Epithelial cell of esophagus (primary cell): Measurements from ENCODE around the gene SMAD7.

Experiments
- DNase-seq: peaks from one replicate; pipeline ENCODE4 v3.0.0; 2010; ENCODE audit warnings: low read depth
- H3K4me3 ChIP-seq: 2 replicates; pipeline ENCODE4 v1.5.1; 2011; ENCODE audit warnings: mild to moderate bottlenecking, low read length, control low read depth
- TF ChIP-seq, protein P1 (sequence below): IDR thresholded peaks from 2 replicates; pipeline ENCODE4 v1.5.1; 2011; ENCODE audit warnings: low read depth, mild to moderate bottlenecking, low read length, control low read depth, inconsistent platforms; ENCODE audit not compliant: insufficient read depth; ENCODE audit errors: missing control alignments

Gene SMAD7

DNA sequence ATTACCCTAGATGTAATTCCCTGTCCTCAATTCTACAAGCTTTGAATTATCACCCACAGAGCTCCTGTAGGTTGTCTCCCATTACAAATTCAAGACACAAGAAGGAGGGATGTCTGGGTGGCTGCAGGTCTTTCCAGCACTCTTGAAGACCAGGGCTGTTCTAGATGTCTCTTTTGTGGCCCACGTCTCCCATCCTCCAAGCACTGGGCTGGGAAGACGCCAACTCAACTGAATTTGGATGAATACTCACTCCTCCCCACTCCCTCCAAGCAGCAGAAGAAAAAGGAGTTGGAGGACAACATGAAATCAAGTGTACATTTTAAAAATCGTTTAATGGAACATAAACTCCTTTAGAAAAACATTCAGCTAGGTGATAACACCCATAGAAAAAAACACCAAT is 31.2 kb downstream of the SMAD7 start:
- DNase-seq = no peak
- no peak overlapping the region for H3K4me3 ChIP-seq
- TF ChIP-seq, protein P1, sequence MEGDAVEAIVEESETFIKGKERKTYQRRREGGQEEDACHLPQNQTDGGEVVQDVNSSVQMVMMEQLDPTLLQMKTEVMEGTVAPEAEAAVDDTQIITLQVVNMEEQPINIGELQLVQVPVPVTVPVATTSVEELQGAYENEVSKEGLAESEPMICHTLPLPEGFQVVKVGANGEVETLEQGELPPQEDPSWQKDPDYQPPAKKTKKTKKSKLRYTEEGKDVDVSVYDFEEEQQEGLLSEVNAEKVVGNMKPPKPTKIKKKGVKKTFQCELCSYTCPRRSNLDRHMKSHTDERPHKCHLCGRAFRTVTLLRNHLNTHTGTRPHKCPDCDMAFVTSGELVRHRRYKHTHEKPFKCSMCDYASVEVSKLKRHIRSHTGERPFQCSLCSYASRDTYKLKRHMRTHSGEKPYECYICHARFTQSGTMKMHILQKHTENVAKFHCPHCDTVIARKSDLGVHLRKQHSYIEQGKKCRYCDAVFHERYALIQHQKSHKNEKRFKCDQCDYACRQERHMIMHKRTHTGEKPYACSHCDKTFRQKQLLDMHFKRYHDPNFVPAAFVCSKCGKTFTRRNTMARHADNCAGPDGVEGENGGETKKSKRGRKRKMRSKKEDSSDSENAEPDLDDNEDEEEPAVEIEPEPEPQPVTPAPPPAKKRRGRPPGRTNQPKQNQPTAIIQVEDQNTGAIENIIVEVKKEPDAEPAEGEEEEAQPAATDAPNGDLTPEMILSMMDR = no peak

DNA sequence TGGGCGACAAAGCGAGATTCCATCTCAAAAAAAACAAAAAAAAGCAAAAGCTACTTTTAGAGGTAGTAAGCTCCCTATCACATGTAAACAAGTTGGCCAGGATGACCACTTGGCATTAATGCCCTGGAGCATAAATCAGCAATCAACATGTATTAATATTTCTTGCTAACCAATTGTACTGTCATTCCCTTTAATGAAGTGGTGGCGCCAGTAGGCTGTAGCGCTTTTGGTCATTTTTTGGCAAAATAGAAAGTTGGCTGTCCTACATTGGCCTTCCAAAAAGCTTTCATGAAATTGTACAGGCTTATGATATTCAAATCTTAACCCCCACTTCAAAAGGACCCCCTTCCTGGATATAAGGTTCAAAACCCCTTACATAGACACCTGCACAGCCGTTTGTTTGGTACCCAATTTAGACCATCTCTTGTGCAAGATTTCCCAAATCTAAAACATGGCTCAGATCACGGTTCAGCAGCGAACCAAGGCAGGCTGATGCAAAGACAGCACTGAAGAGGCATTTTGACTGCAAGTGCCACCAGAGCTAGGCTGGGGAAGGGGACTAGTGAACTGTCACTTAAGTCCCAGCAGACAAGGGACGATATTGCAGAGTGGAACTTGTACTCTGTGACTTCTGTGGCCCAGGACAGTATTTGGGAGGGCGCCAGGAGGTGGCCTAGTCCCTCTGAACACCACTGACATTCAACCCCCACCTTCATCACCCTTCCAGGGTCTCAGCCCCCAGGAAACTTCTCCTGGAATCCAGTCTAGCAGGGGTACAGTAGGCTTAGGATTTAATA is 31.9 kb downstream of the SMAD7 start:
- DNase-seq = no peak
- TF ChIP-seq, protein P1 = no peak

DNA sequence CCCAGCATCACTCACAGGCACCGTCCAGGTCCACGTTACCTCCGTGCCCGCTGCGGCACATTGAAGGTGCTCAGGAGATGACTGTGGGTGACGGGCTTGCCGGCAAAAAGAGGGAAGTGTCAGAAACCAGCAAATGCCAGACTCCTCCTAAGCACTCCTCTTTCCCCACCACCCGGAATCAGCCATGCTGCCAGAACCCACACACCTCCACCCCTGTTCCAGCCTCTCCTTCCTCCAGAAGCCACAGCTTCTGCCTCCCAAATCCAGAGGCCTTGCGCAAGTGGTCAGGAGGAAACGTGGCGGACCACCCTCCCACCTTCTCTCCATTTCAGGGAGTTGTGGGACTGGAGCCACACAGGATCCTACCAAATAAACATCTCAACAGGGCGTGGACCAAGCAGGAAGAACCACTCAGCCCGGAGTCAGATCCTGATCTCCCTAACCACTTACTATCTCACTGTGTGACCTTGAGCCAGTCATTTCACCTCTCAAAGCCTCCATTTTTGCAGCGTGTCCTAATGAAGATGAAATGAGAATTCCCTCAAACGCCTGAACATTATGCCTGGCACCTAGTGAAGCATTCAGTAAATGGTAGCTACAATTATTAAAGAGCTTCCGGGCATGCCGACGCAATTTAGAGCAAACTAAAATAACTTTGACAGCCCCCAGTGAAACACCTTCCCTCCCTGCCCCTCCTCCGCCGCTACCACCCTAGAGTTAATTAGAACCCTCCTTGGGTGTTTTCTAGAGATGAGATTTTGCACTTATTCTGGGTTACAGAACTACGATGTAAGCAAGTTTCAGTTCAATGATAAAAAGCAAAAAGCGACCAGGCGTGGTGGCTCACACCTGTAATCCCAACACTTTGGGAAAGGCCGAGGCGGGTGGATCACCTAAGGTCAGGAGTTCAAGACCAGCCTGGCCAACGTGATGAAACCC is 32.9 kb downstream of the SMAD7 start:
- TF ChIP-seq, protein P1 = no peak
- no peak for DNase-seq
- no peak overlapping the region for H3K4me3 ChIP-seq

More for the DNA sequence above, 31.9 kb downstream of the SMAD7 start:
- no peak overlapping the region for H3K4me3 ChIP-seq

DNA sequence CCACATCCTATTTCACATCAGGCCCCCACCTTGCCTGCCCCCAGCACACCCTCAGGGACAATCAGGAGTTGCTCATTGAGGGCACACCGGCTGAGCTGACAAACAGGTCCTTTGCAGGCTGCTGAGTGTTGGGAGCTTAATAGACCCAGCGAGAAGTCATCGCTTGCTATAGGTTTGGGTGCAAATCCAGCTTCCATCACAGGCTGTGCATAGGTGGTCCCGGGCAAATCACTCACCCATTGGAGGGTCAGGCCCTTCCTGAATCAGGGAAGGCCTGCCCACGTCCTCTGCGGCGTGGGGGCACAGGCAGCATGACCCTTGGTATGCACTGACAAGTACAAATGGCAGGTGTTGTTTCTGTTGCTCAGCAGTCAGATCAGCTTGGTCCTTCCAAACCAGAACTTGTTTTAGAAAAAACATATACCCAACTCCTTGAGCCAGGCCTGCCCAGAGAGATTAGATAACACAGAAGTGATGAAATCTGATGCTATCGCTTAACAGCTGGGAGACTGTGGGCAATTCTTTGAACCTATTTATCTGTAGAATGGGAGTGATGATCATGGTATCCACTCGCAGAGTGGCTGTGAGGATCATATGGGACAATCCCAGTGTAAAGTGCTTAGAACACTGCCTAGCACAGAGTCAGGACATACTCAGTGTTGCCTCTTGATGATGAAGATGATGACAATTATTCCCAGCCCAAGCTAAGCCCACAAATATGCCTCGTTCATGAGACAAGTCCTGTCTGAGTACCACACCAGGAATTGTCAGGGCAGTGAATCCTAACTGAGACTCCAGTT is 34.9 kb downstream of the SMAD7 start:
- TF ChIP-seq, protein P1 = no peak
- no peak overlapping the region for H3K4me3 ChIP-seq
- DNase-seq = no peak

DNA sequence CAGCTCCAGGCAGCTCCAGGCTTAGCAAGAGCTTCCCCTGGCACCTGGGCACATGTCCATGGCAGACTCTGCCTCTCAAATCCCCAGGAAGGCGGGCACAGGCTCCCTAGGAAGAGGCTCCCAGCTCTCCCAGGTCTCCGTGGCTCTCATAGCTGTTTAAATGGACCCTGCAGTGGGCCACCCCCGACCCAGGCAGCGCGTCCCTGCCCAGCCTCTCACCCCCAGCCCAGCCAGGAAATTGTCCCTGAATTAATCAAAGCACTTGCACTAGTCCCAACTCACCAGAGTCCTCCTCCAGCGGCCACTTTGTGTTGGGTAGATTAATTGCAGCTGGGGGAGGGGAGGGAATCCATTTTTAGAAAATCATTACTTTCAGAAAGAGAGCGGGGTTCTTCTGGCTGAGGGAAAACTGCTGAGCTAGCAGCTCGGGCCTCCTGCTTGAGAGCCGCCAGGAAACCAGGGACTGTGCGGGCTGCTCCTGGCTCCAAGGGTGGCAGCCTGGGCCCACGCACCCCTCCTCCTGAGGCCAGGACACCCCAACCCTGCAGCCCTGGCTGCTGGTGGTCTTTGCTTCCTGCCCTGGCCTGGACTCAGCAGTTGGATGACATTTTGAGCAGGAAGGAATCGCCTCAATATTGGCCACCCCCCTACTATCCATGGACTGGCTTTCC is 36.0 kb downstream of the SMAD7 start:
- TF ChIP-seq, protein P1 = no peak
- H3K4me3 ChIP-seq = no peak overlapping the region
- no peak for DNase-seq

DNA sequence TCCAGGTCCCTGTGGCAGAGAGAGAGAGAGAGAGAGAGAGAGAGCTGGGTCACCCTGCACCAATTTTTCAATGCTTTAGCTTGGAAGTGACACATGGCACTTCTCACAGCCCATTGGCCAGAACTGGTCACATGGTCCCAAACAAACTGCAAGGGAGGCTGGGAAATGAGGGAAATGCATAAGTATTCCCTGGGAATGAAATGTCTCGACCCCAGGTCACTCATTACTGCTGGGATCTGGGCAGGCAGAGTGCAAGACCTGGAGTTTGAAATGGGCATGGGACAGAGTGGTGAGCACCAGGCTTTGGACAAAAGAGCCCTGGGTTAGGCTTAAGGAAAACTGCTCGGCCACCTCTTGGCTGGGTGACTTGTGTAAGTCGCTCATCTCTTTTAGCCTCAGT is 37.0 kb downstream of the SMAD7 start:
- TF ChIP-seq, protein P1 = no peak

More for the DNA sequence above, 37.0 kb downstream of the SMAD7 start:
- no peak for DNase-seq
- H3K4me3 ChIP-seq = no peak overlapping the region
